Tibial nerve (tissue), 3 donors: ENCODE results near the gene TXN2.

Source experiments
- POLR2A ChIP-seq, 2 donors: fragments of 450-650 bp; IDR thresholded peaks; one replicate each; pipeline ENCODE4 v1.6.1; 2017; ENCODE audit warnings: antibody characterized with exemption in 2 of 2, mild to moderate bottlenecking in 2 of 2, moderate library complexity in 2 of 2
- TF ChIP-seq, protein P1 (sequence below), 5 experiments: fragments of 200-600 bp in 3 of 5; fragments of 450-650 bp in 2 of 5; sonication (generic) in 3 of 5; IDR thresholded peaks; one replicate each; pipeline ENCODE4 v1.5.1; 2016 to 2019; ENCODE audit warnings: antibody characterized with exemption in 5 of 5, mild to moderate bottlenecking in 3 of 5, moderate library complexity in 2 of 5

GRCh38 chr22:36430863-36431262 lies 50.6 kb downstream of the TXN2 start:
- TF ChIP-seq POLR2A (IDR thresholded peaks at IDR 0.05), result no peak
- TF ChIP-seq, protein P1, sequence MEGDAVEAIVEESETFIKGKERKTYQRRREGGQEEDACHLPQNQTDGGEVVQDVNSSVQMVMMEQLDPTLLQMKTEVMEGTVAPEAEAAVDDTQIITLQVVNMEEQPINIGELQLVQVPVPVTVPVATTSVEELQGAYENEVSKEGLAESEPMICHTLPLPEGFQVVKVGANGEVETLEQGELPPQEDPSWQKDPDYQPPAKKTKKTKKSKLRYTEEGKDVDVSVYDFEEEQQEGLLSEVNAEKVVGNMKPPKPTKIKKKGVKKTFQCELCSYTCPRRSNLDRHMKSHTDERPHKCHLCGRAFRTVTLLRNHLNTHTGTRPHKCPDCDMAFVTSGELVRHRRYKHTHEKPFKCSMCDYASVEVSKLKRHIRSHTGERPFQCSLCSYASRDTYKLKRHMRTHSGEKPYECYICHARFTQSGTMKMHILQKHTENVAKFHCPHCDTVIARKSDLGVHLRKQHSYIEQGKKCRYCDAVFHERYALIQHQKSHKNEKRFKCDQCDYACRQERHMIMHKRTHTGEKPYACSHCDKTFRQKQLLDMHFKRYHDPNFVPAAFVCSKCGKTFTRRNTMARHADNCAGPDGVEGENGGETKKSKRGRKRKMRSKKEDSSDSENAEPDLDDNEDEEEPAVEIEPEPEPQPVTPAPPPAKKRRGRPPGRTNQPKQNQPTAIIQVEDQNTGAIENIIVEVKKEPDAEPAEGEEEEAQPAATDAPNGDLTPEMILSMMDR (IDR thresholded peaks at IDR 0.05), result no peak
